ENCODE results near the gene ROR1. TPM values are rescaled to one million over a fixed set of nuclear protein-coding genes. Genes with fewer than 3 reads are reported as not detected.

Gene ROR1
- 0.09 TPM in 1 of 2 replicates, not detected in the other for total RNA-seq

DNA sequence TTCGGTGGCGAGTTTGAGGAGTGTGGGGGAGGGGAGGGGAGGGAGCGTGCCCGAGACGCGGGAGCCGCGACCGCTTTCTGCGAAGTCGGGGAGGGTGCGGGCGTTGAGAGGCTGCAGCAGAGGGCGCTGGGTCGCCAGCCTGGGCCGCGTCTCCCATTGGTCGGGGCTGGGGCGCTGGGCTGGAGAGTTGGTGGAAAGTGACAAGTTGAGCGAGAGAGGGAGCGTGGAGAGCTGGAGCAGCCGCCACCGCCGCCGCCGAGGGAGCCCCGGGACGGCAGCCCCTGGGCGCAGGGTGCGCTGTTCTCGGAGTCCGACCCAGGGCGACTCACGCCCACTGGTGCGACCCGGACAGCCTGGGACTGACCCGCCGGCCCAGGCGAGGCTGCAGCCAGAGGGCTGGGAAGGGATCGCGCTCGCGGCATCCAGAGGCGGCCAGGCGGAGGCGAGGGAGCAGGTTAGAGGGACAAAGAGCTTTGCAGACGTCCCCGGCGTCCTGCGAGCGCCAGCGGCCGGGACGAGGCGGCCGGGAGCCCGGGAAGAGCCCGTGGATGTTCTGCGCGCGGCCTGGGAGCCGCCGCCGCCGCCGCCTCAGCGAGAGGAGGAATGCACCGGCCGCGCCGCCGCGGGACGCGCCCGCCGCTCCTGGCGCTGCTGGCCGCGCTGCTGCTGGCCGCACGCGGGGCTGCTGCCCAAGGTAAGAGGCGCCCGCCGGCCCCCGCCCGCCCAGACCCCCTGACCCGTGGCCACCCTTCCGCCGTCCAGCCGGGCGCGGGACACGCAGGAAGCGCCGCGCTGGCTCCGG is at the start of gene ROR1:
Gene ROR1 (plus strand): TSS at position 203 of the 802 bp plus-strand sequence.
- Mint-ChIP-seq H3K4me1 (peaks cover 12% of the 10 kb centered on the region), H3K27ac (no peak within 1 kb of the TSS), H3K4me3 (peak within 1 kb of the TSS; percentile 88), H3K27me3 (peaks cover 68% of the 10 kb centered on the region), H3K9me3 (no peaks in the 10 kb centered on the region), H3K36me3 (ENCODE audit: low read depth) (no peaks in the 10 kb centered on the region)
- DNase-seq = peak; percentile 87
- intact Hi-C loops (cut with micrococcal nuclease) = loop anchor here (2.0 to 10.0 kb wide), 4 partner anchors 15 to 473 kb away; no protein-coding TSS in a partner anchor

DNA sequence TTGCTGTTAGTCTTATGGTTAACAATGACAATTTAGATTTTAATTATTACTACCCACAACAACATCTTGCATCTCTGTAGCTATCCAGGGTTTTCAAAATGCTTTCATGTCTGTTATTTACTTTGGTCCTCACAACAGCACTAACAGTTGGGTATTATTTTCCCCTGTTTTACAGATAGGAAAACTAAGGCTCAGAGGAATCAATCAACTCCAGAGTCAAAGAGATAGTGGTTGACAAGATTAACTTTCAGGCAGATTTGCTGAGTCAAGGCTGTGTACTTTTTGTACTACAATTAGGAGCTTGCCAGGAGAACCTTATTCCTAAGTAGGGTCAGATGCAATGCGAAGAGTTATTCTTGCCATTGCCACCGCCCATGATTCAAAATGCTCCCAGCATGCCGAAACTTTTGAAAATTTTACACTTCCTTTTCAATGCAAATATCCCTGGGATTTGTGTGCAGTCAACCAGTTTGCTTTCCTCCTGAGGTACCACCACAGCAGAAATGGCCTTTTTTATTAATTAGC is 49.4 kb upstream of the ROR1 start:
- Mint-ChIP-seq H3K9me3 (no peaks in the 10 kb centered on the region), H3K27ac (no peak overlapping the region), H3K27me3 (peaks cover 2% of the 10 kb centered on the region), H3K4me1 (no peaks in the 10 kb centered on the region), H3K36me3 (ENCODE audit: low read depth) (no peaks in the 10 kb centered on the region), H3K4me3 (no peak overlapping the region)
- intact Hi-C loops (cut with micrococcal nuclease) = no loop called here
- no peak for DNase-seq

DNA sequence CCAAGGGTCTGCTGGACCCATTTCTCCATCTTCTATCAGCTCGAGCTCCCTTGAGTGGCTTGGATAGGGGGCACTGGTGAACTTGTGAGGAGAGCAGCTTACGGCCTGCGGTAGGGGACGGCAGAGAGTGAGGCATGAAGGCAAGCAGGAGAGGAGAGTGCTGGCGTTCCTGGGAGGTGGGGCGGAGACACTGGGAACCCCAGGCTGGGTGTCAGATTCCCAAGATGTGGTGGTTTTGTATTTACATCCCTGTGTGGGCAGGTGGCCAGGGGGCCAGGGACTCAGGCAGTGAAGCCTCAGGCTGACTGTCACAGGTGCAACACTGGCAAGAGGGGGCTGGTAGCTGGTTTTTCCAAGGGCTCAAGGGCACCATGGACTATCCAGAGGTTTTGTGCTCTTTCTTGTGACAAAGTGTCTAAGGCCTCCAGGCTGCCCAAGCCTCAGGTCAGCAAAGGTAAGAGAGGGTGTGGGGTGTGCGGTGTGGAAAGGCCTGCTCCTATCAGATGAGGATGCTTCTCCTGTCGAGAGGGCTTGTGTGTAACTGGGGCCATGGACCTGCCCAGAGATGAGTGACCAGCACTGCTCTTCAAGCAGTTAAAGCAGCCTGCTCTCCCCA is 45.1 kb upstream of the ROR1 start:
- Mint-ChIP-seq H3K27me3 (peaks cover 2% of the 10 kb centered on the region), H3K4me3 (no peak overlapping the region), H3K27ac (no peak overlapping the region), H3K9me3 (no peaks in the 10 kb centered on the region), H3K36me3 (ENCODE audit: low read depth) (no peaks in the 10 kb centered on the region), H3K4me1 (no peaks in the 10 kb centered on the region)
- no peak for DNase-seq
- intact Hi-C loops (cut with micrococcal nuclease) = no loop called here

DNA sequence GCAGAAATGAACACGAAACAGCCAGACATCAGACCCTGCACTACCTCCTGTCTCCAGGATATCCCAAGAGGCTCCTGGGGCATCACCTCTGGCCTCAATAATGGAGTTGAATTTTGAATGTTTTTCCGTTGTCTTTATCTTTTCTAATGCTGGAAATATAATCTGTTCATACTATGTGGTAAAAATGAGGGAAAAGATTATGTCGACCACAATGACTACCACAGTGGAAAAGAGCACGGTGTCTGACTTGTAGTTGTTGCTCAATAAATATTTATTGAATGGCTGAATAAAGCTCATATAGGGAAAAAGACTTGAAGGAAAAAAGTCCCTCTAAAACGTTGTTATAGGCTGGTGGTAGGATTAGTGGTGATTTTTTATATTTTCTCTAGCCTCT is 44.6 kb upstream of the ROR1 start:
- no peak overlapping the region for H3K27ac Mint-ChIP-seq
- H3K9me3 Mint-ChIP-seq = no peaks in the 10 kb centered on the region
- no peaks in the 10 kb centered on the region for H3K4me1 Mint-ChIP-seq
- no peak overlapping the region for H3K4me3 Mint-ChIP-seq
- DNase-seq = no peak
- intact Hi-C loops (cut with micrococcal nuclease) = no loop called here
- H3K27me3 Mint-ChIP-seq = peaks cover 3% of the 10 kb centered on the region
- no peaks in the 10 kb centered on the region for H3K36me3 Mint-ChIP-seq (ENCODE audit: low read depth)

DNA sequence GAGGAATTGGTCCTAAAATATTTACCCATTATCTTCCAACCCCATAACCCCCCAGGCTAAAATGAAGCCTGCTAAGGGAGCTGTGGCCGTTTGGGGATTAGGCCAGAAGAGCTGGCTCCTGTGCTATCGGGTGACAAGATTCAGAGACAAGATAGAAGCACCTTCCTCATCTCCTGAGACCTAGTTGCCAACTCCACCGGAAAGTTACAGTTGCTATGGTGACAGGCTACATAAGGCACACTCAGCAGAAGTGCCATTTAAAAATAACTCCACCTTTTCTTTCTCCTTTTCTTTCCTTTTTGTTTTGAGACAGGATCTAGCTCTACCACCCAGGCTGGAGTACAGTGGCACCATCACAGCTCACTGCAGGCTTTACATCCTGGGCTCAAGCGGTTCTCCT is 43.6 kb upstream of the ROR1 start:
- Mint-ChIP-seq H3K27ac (no peak overlapping the region), H3K9me3 (no peaks in the 10 kb centered on the region), H3K4me1 (no peaks in the 10 kb centered on the region), H3K4me3 (no peak overlapping the region), H3K27me3 (peaks cover 8% of the 10 kb centered on the region), H3K36me3 (ENCODE audit: low read depth) (no peaks in the 10 kb centered on the region)
- intact Hi-C loops (cut with micrococcal nuclease) = no loop called here
- DNase-seq = no peak

DNA sequence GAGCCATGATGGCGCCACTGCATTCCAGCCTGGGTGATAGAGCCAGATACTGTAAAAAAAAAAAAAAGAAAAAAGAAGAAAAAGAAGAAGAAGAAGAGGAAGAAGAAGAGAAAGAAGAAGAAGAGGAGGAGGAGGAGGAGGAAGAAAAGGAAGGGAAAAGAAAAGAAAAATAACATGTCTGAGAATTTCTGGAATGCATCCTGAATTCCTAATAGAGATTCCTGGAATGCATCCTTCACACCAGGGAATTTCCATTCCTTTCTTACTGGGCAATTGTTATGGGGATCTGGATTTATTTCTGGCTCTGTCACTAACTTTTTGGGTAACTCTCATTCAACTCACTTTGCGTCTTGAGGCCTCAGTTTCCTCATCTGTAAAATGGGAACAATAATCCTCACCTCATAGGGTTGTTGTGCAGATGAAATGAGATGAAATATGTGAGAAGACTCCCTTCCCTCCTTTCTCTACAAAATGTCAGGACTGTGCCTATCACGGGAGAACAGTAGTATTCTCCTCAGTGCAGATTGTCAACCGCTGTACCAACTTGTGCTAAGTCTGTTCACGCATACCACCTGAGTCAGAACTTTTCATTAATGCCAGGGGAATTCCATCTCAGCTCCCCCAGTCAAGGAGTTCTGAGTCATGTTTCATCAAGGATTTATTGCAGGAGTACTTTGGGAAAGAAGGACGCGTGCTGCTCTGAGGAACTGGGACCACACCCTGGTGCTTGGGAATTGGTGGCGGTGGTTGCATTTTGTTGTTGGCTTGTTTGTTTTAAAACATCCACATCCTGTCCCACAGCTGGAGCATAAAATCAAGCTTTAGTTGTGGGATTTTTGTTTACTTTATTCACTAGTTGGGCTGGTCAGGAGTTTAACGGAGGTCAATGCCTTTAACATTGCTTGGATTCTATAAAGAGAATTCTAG is 42.4 kb upstream of the ROR1 start:
- intact Hi-C loops (cut with micrococcal nuclease) = no loop called here
- H3K27ac Mint-ChIP-seq = no peak overlapping the region
- H3K4me1 Mint-ChIP-seq = no peaks in the 10 kb centered on the region
- no peak for DNase-seq
- peaks cover 12% of the 10 kb centered on the region for H3K27me3 Mint-ChIP-seq
- no peak overlapping the region for H3K4me3 Mint-ChIP-seq
- H3K9me3 Mint-ChIP-seq = no peaks in the 10 kb centered on the region
- H3K36me3 Mint-ChIP-seq (ENCODE audit: low read depth) = no peaks in the 10 kb centered on the region

DNA sequence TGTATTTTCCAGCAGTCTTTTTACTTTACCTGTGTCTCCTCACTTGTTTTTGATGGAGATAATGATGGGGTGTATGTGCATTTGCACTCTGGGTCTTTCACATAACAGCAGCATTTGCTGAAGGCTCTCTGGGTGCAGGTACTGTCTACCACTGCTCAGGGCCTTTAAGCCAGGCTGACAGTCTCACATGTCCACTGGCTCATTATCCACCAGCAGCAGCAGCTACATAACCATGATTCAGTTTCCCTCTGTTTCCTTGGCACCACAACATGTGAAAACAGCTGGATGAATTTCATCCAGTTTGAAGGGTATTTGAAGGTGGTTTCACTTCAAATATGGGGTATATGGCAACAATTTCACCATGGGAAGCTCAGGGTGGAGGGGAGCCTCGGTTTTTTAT is 41.2 kb upstream of the ROR1 start:
- DNase-seq = no peak
- Mint-ChIP-seq H3K27ac (no peak overlapping the region), H3K27me3 (peaks cover 19% of the 10 kb centered on the region), H3K4me3 (no peak overlapping the region), H3K4me1 (no peaks in the 10 kb centered on the region), H3K9me3 (no peaks in the 10 kb centered on the region), H3K36me3 (ENCODE audit: low read depth) (no peaks in the 10 kb centered on the region)
- intact Hi-C loops (cut with micrococcal nuclease) = no loop called here

DNA sequence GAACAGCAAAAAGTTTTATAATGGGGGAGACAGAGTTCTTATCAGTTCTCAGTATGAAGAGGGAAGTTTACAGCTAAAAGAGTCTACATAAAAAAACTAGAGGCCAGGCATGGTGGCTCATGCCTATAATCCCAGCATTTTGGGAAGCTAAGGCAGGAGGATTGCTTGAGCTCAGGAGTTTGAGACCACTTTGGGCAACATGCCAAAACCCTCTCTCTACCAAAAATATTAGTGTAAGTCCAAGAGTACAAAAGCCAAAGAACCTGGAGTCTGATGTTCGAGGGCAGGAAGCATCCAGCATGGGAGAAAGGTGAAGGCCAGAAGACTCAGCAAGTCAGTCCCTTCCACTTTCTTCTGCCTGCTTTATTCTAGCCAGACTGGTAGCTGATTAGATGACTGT is 35.0 kb upstream of the ROR1 start:
- Mint-ChIP-seq H3K36me3 (ENCODE audit: low read depth) (no peaks in the 10 kb centered on the region), H3K4me3 (no peak overlapping the region), H3K4me1 (peaks cover 9% of the 10 kb centered on the region), H3K9me3 (peaks cover 16% of the 10 kb centered on the region), H3K27ac (no peak overlapping the region), H3K27me3 (peaks cover 22% of the 10 kb centered on the region)
- DNase-seq = no peak
- intact Hi-C loops (cut with micrococcal nuclease) = no loop called here

DNA sequence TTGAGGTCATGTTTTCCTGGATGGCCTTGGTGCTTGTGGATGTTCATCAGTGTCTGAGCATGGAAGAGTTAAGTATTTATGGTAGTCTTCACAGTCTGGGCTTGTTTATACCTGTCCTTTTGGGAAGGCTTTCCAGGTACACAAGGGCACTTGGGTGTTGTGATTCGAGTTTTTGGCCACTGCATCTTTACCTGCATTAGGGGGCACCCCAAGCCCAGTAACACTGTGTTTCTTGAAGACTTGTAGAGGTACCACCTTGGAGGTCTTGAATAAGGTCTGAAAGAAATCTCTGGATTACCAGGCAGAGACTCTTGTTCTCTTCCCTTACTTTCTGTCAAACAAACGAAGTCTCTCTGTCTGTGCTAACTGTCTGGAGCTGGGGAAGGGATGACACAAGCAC is 34.4 kb upstream of the ROR1 start:
- peaks cover 16% of the 10 kb centered on the region for H3K9me3 Mint-ChIP-seq
- no peak for DNase-seq
- intact Hi-C loops (cut with micrococcal nuclease) = no loop called here
- no peak overlapping the region for H3K4me3 Mint-ChIP-seq
- H3K4me1 Mint-ChIP-seq = peaks cover 9% of the 10 kb centered on the region
- no peak overlapping the region for H3K27ac Mint-ChIP-seq
- H3K36me3 Mint-ChIP-seq (ENCODE audit: low read depth) = no peaks in the 10 kb centered on the region
- H3K27me3 Mint-ChIP-seq = peaks cover 19% of the 10 kb centered on the region

DNA sequence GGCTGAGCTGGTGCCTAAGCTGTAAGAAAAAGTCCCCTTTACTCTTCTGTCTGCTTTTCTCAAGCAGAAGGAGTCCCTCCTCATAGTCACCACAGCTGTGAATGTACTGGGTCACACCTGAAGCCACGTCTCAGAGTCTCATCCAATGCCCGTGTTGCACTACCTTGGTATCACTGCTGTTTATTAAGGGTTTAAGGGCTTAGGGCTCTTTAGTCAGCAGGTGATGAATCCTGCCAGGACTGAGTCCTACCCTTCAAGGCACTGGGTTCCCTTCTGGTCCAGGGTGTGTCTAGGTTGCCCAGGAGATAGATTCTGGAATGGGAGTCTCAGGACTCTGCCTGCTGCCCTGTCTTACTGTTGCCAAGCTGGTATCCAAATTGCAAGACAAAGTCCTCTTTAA is 33.4 kb upstream of the ROR1 start:
- Mint-ChIP-seq H3K4me1 (peaks cover 12% of the 10 kb centered on the region), H3K27ac (no peak overlapping the region), H3K9me3 (peaks cover 18% of the 10 kb centered on the region), H3K36me3 (ENCODE audit: low read depth) (no peaks in the 10 kb centered on the region), H3K4me3 (no peak overlapping the region), H3K27me3 (peaks cover 16% of the 10 kb centered on the region)
- intact Hi-C loops (cut with micrococcal nuclease) = no loop called here
- DNase-seq = no peak

DNA sequence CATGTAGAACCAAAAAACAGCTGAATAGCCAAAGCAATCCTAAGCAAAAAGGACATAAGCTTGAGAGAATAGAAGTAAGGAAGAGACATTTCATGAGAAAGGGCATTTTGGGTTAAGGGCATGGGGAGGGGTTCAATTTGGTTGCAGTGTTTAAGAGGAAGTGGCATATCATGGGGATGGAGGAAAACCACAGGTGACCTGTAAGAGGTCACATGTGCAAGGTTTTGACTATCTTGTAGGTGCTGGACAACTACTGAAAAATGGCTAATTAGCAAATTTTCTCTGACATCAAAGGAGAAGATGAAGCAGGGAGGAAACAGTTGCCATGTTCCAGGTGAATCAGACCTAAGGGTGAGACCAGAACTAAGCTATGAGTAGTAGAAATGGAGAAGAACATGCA is 31.3 kb upstream of the ROR1 start:
- no peak overlapping the region for H3K4me3 Mint-ChIP-seq
- peaks cover 5% of the 10 kb centered on the region for H3K27me3 Mint-ChIP-seq
- peaks cover 23% of the 10 kb centered on the region for H3K4me1 Mint-ChIP-seq
- peaks cover 19% of the 10 kb centered on the region for H3K9me3 Mint-ChIP-seq
- no peak for DNase-seq
- H3K27ac Mint-ChIP-seq = peak overlapping the region; percentile 14
- intact Hi-C loops (cut with micrococcal nuclease) = no loop called here
- no peaks in the 10 kb centered on the region for H3K36me3 Mint-ChIP-seq (ENCODE audit: low read depth)

DNA sequence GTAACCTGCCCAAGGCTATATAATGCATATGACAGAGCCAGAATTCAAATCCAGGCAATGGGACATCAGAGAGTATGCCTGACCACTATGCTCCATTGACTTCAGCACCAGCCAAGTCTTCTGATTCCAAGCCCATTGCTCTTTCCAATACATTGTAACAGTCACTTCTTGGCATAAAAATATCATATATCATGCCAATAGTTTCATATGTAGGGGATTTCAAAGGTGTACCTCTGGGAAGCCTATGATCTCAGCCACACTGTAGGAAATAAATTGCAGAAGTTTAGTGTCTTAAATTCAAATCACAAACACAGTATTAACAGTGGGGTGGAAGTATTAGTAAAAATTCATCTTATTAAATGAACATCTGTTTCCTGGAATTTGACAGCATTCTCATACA is 30.0 kb upstream of the ROR1 start:
- no peaks in the 10 kb centered on the region for H3K36me3 Mint-ChIP-seq (ENCODE audit: low read depth)
- H3K9me3 Mint-ChIP-seq = peaks cover 19% of the 10 kb centered on the region
- H3K4me1 Mint-ChIP-seq = peaks cover 31% of the 10 kb centered on the region
- DNase-seq = no peak
- no peak overlapping the region for H3K4me3 Mint-ChIP-seq
- intact Hi-C loops (cut with micrococcal nuclease) = no loop called here
- peaks cover 3% of the 10 kb centered on the region for H3K27me3 Mint-ChIP-seq
- no peak overlapping the region for H3K27ac Mint-ChIP-seq

DNA sequence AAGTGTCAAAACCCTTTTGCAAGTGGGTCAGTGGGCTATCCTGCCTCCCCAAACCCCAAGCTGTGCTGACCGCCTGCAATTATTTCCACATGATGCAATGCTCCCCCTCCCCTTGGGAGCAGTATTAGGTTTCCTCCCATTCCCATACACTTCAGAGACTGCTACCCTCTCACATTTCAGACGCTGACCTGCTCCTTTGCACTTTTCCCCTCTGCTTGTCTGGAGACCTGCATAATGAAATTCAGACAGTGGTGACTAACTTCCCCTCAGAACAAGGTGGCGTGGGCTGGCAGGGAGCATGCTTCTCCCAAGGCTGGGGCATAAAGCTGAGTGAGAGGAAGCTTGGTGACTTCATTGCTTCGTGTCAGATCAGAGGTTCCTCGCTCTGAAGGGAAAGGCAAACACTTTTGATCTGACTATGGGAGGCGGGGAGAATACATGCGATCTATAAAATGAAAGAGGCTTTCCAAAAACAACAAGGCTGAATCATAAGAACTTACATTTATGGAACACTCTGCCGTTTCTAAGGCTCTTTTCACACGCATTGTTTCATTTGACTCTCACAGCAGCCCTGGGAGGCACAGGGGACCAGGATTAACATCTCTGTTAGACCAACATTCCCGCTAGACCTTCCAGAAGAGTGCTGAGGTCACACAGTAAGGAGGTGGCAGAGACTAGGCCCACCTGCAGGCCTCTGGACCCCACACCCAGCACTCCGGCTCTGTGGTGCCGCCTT is 27.5 kb upstream of the ROR1 start:
- peak; percentile 66 for DNase-seq
- peak overlapping the region; percentile 26 for H3K4me3 Mint-ChIP-seq

More for the DNA sequence above, 27.5 kb upstream of the ROR1 start:
- H3K9me3 Mint-ChIP-seq = peaks cover 16% of the 10 kb centered on the region
- H3K27me3 Mint-ChIP-seq = no peaks in the 10 kb centered on the region
- intact Hi-C loops (cut with micrococcal nuclease) = no loop called here
- H3K27ac Mint-ChIP-seq = peak overlapping the region; percentile 59
- peaks cover 31% of the 10 kb centered on the region for H3K4me1 Mint-ChIP-seq
- no peaks in the 10 kb centered on the region for H3K36me3 Mint-ChIP-seq (ENCODE audit: low read depth)
